Sigmoid colon (tissue), 7 donors: Measurements from ENCODE around the gene KCNJ16. TPM values are rescaled to one million over a fixed set of nuclear protein-coding genes. Genes with fewer than 3 reads are reported as not detected.

Experiments used
- DNase-seq: peaks from one replicate; pipeline ENCODE4 v3.0.0-alpha.2; 2019
- H3K27ac ChIP-seq, 4 donors: fragments of 200-600 bp; sonication (generic); one replicate each; pipeline ENCODE4 v1.5.1; 2016 to 2019; ENCODE audit warnings: mild to moderate bottlenecking in 1 of 4
- H3K27me3 ChIP-seq, 3 donors: fragments of 200-600 bp; sonication (generic); one replicate each; pipeline ENCODE4 v1.5.1; 2019; ENCODE audit warnings: mild to moderate bottlenecking in 1 of 3
- H3K36me3 ChIP-seq, 4 donors: fragments of 200-600 bp; sonication (generic); one replicate each; pipeline ENCODE4 v1.5.1; 2016 to 2019
- H3K4me1 ChIP-seq, 4 donors: fragments of 200-600 bp; sonication (generic); one replicate each; pipeline ENCODE4 v1.5.1; 2017 to 2019
- H3K4me3 ChIP-seq, 4 donors: fragments of 200-600 bp; sonication (generic); one replicate each; pipeline ENCODE4 v1.5.1; 2017 to 2019; ENCODE audit warnings: mild to moderate bottlenecking in 2 of 4, moderate library complexity in 1 of 4
- H3K9me3 ChIP-seq, 4 donors: fragments of 200-600 bp in 3 of 4; sonication (generic) in 3 of 4; one replicate each; pipeline versions ENCODE4 v1.5.1 to v1.6.1; 2013 to 2019
- EP300 ChIP-seq, 4 donors: sonication (generic); formaldehyde crosslinking; IDR thresholded peaks; one replicate each; pipeline ENCODE4 v1.6.1; 2017; ENCODE audit warnings: antibody characterized with exemption in 4 of 4
- POLR2A ChIP-seq, 2 donors: fragments of 450-650 bp; IDR thresholded peaks; one replicate each; pipeline ENCODE4 v1.6.1; 2016; ENCODE audit warnings: antibody characterized with exemption in 2 of 2, mild to moderate bottlenecking in 2 of 2, moderate library complexity in 2 of 2
- POLR2AphosphoS5 ChIP-seq, 4 donors: sonication (generic); formaldehyde crosslinking; IDR thresholded peaks; one replicate each; pipeline ENCODE4 v1.6.1; 2017; ENCODE audit warnings: antibody characterized with exemption in 4 of 4
- WGBS, 2 donors: extraction: QIAGEN DNeasy Blood & Tissue Kit; methylation state at CpG; one replicate each; pipeline ENCODE4 v1.1.7; 2013; 5-methylcytosine and 5-hydroxymethylcytosine counted together
- intact Hi-C: fragments of 100-400 bp; cut with DNase I; formaldehyde crosslinking; loops from one replicate; pipeline ENCODE4 v1.15.1; 2023
- polyA plus RNA-seq, 3 donors: library from polyadenylated mRNA; stranded (reverse); fragments of 200-250 nt; gene quantifications; one replicate each; pipeline ENCODE4 v1.2.3, GENCODE V29; 2013
- total RNA-seq, 4 donors: library from RNA; depleted of rRNA; stranded (reverse); fragments of >200 nt; gene quantifications; one replicate each; pipeline ENCODE4 v1.1.0, GENCODE V29; 2016
- TF ChIP-seq, protein P1 (sequence below), 4 experiments: fragments of 450-650 bp in 3 of 4; fragments of 200-600 bp in 1 of 4; IDR thresholded peaks; one replicate each; pipeline ENCODE4 v1.5.1; 2016 to 2019; ENCODE audit warnings: antibody characterized with exemption in 4 of 4, mild to moderate bottlenecking in 3 of 4, moderate library complexity in 2 of 4
- donor health status: healthy with polysubstance abuse.
- donor health status: Bipolar disorder and iron deficiency.
- donor health status: healthy.

Gene KCNJ16
- total and polyA plus RNA-seq, 7 donors: 0.07 to 0.28 TPM; not detected in 5

DNA sequence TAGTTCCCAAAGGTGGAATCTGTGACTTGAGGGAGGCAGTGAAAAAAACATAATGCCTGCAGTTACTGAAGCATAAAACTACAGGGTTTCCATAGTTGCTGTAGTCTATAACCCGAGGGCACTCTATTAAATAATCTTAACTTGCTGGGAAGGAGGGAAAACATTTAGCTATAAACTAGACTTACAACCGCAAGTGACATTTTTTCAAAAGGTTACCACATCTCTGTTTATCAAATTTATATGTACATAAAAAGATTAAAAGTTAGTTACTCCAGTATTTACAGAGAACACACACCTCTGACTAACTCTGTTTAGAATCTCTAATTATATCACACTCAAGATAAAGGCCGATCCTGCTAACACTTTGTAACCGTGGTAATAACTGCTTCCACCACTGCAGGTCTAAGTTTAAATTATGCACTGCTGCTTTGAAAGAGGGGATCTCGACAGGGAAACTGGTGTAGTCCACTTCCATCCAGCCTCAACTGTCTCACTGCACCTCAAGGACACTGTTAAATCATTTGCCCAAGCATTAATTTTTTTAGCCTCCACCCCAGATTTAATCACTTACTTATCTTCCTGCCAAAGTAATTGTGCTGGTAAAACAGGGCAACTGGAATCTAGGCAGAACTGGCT, 14.6 kb downstream of the KCNJ16 start:
- Histone ChIP-seq H3K4me3 (no peak overlapping the region), H3K27me3 (no peaks in the 10 kb centered on the region), H3K27ac (peak overlapping the region in 1 of 4 donors; percentile 7), H3K36me3 (no peaks in the 10 kb centered on the region), H3K4me1 (peaks cover 0 to 24% (median 18%) of the 10 kb centered on the region in 4 donors), H3K9me3 (no peaks in the 10 kb centered on the region)
- intact Hi-C loops: no loop called here
- 11 to 50% methylated on average over 5 of the region's 5 CpGs for WGBS, 2 donors
- no peak for DNase-seq
- no peak for TF ChIP-seq POLR2A (IDR thresholded peaks at IDR 0.05)
- TF ChIP-seq, protein P1, sequence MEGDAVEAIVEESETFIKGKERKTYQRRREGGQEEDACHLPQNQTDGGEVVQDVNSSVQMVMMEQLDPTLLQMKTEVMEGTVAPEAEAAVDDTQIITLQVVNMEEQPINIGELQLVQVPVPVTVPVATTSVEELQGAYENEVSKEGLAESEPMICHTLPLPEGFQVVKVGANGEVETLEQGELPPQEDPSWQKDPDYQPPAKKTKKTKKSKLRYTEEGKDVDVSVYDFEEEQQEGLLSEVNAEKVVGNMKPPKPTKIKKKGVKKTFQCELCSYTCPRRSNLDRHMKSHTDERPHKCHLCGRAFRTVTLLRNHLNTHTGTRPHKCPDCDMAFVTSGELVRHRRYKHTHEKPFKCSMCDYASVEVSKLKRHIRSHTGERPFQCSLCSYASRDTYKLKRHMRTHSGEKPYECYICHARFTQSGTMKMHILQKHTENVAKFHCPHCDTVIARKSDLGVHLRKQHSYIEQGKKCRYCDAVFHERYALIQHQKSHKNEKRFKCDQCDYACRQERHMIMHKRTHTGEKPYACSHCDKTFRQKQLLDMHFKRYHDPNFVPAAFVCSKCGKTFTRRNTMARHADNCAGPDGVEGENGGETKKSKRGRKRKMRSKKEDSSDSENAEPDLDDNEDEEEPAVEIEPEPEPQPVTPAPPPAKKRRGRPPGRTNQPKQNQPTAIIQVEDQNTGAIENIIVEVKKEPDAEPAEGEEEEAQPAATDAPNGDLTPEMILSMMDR (IDR thresholded peaks at IDR 0.05): no peak
- TF ChIP-seq POLR2AphosphoS5 (IDR thresholded peaks at IDR 0.05): no peak
- TF ChIP-seq EP300 (IDR thresholded peaks at IDR 0.05): no peak

DNA sequence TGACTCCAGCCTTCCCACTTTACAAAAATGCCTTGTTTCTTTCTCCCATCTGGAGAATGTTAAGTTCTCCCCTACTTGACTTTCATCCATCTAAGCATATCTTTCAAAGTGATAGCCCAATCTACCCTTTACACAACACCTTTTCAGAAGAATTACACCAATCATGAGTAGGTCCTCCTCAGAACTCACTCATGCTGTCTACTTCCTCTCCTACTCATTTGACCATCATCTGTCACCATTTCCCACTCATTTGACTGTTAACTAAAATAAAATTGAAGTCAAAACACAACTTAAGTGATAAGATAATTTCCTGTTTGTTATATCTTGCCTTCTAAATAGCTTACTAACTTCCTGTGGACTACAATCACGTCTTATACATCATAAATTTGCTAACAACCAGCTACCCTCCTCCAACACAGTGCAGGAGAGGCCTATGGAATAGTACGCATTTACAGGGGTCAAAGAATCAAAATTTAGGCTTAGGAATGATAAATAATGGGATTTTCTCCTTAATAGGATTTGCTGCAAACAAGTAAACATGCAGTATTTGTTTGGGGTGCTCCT, 16.1 kb downstream of the KCNJ16 start:
- WGBS, 2 donors: 49 to 56% methylated on average over 2 of the region's 2 CpGs
- no peaks in the 10 kb centered on the region for H3K27me3 ChIP-seq
- intact Hi-C loops: no loop called here
- no peaks in the 10 kb centered on the region for H3K9me3 ChIP-seq
- no peaks in the 10 kb centered on the region for H3K36me3 ChIP-seq
- H3K27ac ChIP-seq: no peak overlapping the region
- DNase-seq: no peak
- no peak overlapping the region for H3K4me3 ChIP-seq
- no peak for TF ChIP-seq EP300 (IDR thresholded peaks at IDR 0.05)
- TF ChIP-seq POLR2A (IDR thresholded peaks at IDR 0.05): no peak
- TF ChIP-seq POLR2AphosphoS5 (IDR thresholded peaks at IDR 0.05): no peak
- peaks cover 0 to 24% (median 18%) of the 10 kb centered on the region in 4 donors for H3K4me1 ChIP-seq

DNA sequence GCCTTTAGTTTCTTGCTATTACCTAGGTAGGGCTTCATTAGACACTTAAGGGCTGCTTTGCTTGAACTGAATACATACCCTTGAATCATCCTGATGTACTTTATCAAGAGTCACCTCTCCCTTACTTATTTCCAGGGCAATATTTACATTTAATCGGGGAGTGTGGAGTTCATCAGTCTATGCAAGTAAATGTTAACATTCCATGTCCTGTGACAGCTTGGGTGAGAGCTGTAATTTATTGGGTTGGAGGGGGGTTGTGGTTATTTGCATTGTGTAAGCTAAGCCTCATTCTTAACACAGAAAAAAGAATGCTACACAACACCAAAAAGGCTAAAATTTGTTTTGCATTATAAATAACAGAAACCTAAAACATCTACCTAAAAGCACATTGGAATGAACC, 16.7 kb downstream of the KCNJ16 start:
- no peaks in the 10 kb centered on the region for H3K9me3 ChIP-seq
- H3K4me1 ChIP-seq: peaks cover 0 to 24% (median 18%) of the 10 kb centered on the region in 4 donors
- H3K36me3 ChIP-seq: no peaks in the 10 kb centered on the region
- 4 to 15% methylated on average over 1 of the region's 1 CpG for WGBS, 2 donors
- H3K4me3 ChIP-seq: no peak overlapping the region
- no peak for DNase-seq
- intact Hi-C loops: no loop called here
- no peaks in the 10 kb centered on the region for H3K27me3 ChIP-seq
- no peak overlapping the region for H3K27ac ChIP-seq
- no peak for TF ChIP-seq POLR2A (IDR thresholded peaks at IDR 0.05)

DNA sequence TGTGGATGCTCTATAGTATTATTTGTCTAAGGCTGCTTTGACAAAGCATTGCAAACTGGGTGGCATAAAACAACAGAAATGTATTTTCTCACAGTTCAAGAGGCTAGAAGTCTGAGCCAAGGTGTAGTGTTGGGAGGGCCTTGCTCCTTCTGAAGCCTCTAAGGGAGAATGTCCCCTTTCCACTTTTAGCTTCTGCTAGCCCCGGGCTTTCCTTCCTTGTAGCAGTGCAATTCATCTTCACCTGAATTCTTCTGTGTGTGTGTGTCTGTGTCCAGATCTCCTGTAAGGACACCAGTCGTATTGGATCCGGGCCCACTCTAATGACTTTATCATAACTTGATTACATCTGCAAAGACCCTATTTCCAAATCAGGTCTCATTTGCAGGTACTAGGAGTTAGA, 18.1 kb downstream of the KCNJ16 start:
- DNase-seq: no peak
- H3K9me3 ChIP-seq: no peaks in the 10 kb centered on the region
- no peaks in the 10 kb centered on the region for H3K27me3 ChIP-seq
- 93 to 97% methylated on average over 3 of the region's 3 CpGs for WGBS, 2 donors
- no peak for TF ChIP-seq EP300 (IDR thresholded peaks at IDR 0.05)
- TF ChIP-seq, protein P1 (IDR thresholded peaks at IDR 0.05): no peak
- no peak for TF ChIP-seq POLR2AphosphoS5 (IDR thresholded peaks at IDR 0.05)
- TF ChIP-seq POLR2A (IDR thresholded peaks at IDR 0.05): no peak
- H3K4me3 ChIP-seq: no peak overlapping the region
- intact Hi-C loops: no loop called here
- no peaks in the 10 kb centered on the region for H3K36me3 ChIP-seq
- no peak overlapping the region for H3K27ac ChIP-seq
- H3K4me1 ChIP-seq: peaks cover 0 to 24% (median 18%) of the 10 kb centered on the region in 4 donors

DNA sequence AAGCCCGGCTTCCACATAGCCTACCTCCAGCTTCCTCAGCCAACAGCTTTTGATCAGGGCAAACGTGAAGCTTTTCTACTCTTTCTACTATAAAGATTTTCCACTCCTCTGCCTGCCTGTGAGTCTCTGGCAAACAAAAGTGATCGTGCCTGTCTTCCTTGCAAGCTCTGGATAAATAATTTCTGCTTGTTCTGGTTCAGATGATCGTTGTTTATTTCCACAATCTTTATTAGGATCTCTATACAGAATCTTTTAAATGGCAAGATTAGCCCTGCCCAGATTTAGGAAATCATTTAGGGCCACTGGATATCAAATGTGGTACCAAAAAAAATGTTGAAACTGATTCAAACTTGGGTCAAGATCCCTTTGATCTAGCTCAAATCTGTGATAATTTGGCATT, 20.4 kb downstream of the KCNJ16 start:
- H3K9me3 ChIP-seq: no peaks in the 10 kb centered on the region
- peaks cover 0 to 15% (median 9%) of the 10 kb centered on the region in 4 donors for H3K4me1 ChIP-seq
- 77% methylated on average over 4 of the region's 4 CpGs for WGBS, 2 donors
- DNase-seq: no peak
- H3K27ac ChIP-seq: no peak overlapping the region
- H3K36me3 ChIP-seq: no peaks in the 10 kb centered on the region
- no peaks in the 10 kb centered on the region for H3K27me3 ChIP-seq
- intact Hi-C loops: no loop called here
- TF ChIP-seq EP300 (IDR thresholded peaks at IDR 0.05): no peak
- TF ChIP-seq, protein P1 (IDR thresholded peaks at IDR 0.05): no peak
- no peak for TF ChIP-seq POLR2AphosphoS5 (IDR thresholded peaks at IDR 0.05)
- no peak for TF ChIP-seq POLR2A (IDR thresholded peaks at IDR 0.05)
- no peak overlapping the region for H3K4me3 ChIP-seq
